Keratinocyte (primary cell): ENCODE data around the gene FAM78A.
"Not testable (repeated sequence)": the region's sequence is repeated elsewhere in the genome, so short reads cannot be mapped to it uniquely, and the experiment has no call there.

Source experiments
- CTCF ChIP-seq, 3 experiments: IDR thresholded peaks in 1 of 3; conservative IDR thresholded peaks in 1 of 3; optimal IDR thresholded peaks in 1 of 3; 2 replicates in 2 of 3; 3 replicates in 1 of 3; pipeline versions ENCODE3 to v1.5.1; 2011; ENCODE audit warnings: low read length in 3 of 3, mild to moderate bottlenecking in 3 of 3, moderate library complexity in 2 of 3, control low read depth in 1 of 3, inconsistent platforms in 1 of 3; ENCODE audit not compliant: insufficient read depth in 2 of 3; ENCODE audit errors: extremely low read depth in 1 of 3
- EZH2 ChIP-seq: IDR thresholded peaks from one replicate; pipeline ENCODE4 v1.6.1; 2012; ENCODE audit warnings: inconsistent platforms, mild to moderate bottlenecking, low read length, moderate library complexity

- TF ChIP-seq EZH2; CTCF (optimal IDR thresholded peaks at IDR 0.05 in 1 of 3, IDR thresholded peaks at IDR 0.05 in 1 of 3, conservative IDR thresholded peaks at IDR 0.05 in 1 of 3; ENCODE audit: extremely low read depth in 1 of 3, insufficient read depth in 2 of 3, low read length in 3 of 3): not testable (repeated sequence)
Measured at GRCh38 chr9:131263033-131263343, 13.3 kb downstream of the FAM78A start.
